Hepatic stellate cell (primary cell): ENCODE measurements around the gene HPGDS.
A peak's percentile ranks its signal among the peaks of the same experiment; 100 is the strongest.
"Not testable (repeated sequence)": the region's sequence is repeated elsewhere in the genome, so short reads cannot be mapped to it uniquely, and the experiment has no call there.

Source experiments
- DNase-seq: peaks from one replicate; pipeline ENCODE4 v3.0.0; 2011; ENCODE audit warnings: low spot score

HPGDS gene

DNA sequence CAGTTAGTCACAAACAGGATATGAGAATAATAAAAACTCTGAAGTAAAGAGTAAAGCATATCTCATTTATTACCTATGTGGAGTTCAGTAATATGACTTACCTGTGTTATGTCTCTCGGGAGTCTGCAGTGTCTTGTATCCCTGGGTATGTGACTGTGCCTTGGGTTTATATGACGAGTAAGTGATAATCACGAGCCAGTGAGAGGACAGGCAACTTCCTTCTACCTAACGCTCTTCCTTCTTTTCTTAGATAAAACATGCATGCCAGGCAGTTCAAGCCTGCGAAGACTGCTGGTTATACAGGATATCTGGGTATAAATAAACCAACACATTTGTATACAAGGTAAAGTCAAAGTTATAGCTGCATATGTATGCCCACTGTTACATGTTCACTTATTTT lies at the start of gene HPGDS:
TSS of gene HPGDS (minus strand) at position 143 of the 400 bp plus-strand sequence. CDS start 8,207 bp downstream, outside the sequence.
- DNase-seq = no peak

DNA sequence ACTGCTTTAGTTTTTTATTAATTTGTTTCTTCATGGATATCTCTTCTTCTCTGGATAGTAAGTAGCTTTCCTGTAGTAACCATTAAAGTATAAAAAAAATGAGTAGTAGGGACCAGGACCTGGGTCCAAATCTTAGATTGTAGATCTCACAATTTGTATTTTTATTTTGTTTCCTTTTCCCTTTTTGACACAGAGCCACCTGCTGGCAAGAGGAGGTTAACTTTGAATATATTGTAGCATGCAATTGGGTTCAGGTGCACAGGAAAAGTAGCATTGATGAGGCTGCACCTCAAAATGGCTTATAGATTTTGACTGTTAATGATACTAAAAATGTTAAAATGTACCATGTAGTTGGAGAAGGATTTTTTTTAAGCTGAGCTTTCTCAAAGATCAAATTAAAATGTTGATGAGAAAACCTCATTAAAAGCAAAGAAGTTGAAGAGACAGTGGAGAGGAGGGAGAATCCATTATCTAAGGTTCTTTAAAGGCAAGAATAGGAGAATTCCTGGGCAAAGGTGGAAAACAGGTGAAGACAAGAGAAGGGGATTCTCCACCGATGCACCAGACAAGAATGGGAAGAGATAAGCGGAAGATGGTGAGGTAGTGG lies 48.3 kb upstream of the HPGDS start:
- DNase-seq = peak; percentile 13

DNA sequence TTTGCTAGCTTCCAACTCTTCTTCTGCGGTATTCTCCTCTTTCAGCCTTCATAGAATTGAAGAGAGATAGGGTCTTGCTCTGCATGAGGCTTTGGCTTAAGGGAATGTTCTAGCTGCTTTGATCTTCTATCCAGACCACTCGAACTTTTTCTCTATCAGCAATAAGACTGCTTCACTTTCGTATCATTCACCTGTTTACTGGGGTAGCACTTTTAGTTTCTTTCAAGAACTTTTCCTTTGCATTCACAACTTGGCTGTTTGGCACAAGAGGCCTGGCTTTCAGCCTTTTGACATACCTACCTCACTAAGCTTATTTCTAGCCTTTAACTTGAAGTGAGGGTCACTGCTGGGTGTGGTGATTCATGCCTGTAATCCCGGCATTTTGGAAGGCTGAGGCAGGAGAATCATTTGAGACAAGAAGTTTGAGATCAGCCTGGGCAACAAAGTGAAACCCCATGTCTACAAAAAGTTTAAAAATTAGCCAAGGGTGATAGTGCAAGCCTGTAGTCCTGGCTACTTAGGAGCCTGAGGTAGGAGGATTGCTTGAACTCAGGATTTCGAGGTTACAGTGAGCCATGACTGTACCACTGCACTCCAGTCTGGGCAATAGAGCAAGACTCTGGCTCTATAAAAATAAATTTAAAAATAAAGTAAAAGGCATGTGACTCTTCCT lies 47.1 kb upstream of the HPGDS start:
- DNase-seq = no peak

DNA sequence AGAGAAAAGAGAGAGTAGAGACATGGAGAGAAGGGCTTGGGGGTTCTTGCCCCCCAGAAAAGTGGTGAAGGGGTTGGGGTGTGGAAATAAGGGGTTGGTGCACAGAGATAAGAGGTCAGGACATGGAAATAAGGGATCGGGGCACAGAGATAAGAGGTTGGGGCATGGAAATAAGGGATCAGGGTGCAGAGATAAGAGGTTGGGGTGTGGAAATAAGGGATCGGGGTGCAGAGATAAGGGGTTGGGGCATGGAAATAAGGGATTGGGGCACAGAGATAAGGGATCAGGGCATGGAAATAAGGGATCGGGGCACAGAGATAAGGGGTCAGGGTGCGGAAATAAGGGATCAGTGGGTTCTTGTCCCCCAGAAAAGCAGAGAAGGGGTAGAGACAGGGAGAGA lies 45.3 kb upstream of the HPGDS start:
- DNase-seq = not testable (repeated sequence)

DNA sequence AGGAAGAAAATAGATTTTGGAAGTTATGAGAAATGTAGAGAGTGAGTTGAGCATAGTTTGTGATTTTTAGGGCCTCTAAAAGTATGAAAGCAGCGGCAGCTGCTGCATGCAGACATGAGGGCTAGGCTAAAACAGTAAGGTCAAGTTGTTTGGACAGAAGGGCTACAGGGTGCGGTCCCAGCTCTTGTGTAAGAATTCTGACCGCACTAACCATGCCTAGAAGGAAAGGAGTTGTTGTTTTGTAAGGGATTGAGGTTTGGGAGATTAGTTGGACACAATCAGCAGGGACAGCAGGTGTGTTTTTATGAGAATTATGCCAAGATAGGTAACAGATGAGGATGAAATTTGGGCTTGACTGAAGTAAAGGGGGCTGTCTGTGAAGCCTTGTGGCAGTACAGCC lies 42.8 kb upstream of the HPGDS start:
- not testable (repeated sequence) for DNase-seq

DNA sequence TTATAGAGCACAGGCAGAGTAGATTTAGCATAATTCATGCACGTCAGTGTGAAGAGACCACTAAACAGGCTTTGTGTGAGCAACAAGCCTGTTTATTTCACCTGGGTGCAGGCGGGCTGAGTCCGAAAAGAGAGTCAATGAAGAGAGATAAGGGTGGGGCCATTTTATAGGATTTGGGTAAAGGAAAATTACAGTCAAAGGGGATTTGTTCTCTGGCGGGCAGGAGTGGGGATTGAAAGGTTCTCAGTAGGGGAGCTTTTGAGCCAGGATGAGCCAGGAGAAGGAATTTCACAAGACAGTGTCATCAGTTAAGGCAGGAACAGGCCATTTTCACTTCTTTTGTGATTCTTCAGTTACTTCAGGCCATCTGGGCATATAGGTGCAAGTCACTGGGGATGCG lies 40.3 kb upstream of the HPGDS start:
- DNase-seq = not testable (repeated sequence)

DNA sequence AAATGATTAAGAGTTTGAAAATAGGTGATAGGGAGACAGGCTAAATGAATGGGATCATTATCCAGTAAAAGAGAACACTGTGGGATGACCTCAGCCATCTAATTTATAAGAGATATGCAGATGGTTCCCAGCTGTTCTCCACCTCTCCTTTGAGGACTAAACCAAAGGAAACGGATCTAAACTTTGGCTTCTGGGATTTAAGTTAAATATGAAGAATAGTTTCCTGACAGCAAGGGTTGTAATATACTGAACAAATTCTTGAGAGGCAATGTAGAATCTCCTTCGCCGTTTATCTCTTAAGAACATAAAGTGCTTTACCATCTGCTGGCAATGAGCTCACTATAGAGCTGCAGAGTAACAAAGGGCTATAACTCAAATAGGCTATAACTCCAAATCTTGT lies 35.4 kb upstream of the HPGDS start:
- no peak for DNase-seq

DNA sequence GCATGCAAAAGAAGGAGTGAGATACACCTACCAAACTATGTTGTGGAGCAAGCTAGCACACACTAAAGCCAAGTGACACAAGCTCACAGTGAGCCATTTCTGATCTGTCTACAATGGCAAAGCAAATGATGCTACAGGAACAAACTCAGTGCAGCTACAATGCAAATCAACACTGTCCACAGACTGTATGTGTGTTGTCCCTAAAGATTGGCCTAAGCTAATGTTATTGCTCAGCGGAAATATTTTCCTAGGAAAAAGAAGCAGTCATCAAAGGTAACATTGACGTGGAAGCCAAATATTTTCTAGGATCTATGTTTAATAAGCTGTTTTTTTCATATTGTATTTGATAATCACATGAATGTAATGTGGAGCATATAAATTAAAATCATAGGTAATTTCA lies 34.7 kb upstream of the HPGDS start:
- no peak for DNase-seq

DNA sequence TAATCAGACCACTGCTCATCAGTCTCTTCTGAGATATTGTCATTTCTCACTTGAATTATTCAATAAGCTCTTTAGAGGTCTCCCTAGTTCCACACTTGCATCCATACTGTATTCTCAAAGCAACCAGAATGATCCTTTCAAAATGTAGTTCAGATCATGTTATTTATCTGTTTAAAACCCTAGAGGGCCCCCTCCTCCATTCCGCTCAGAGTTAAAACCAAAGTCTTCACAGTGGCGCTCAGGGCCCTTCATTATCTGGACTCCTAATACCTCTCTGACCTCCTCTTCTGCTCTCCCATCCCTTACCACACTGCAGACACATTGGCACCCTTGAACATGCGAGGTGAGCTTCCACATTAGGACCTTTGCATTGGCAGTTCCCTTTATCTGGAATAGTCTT lies 32.7 kb upstream of the HPGDS start:
- no peak for DNase-seq

DNA sequence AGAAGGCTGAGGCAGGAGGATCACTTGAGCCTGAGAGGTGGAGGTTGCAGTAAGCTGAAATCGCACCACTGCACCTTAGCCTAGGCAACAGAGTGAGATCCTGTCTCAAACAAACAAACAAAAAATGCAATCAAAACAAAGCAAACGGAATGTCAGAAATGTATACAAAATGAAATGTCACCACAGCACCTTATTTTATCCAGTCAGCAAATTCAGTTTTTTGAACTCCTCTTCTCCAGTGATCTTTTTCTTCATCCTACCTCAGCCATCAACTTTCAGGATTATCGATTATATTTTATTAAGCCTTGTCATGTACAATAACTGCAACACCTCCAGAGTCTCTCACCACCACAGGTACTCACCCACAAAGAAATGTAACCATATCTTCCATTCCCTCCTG lies 31.1 kb upstream of the HPGDS start:
- DNase-seq = no peak

DNA sequence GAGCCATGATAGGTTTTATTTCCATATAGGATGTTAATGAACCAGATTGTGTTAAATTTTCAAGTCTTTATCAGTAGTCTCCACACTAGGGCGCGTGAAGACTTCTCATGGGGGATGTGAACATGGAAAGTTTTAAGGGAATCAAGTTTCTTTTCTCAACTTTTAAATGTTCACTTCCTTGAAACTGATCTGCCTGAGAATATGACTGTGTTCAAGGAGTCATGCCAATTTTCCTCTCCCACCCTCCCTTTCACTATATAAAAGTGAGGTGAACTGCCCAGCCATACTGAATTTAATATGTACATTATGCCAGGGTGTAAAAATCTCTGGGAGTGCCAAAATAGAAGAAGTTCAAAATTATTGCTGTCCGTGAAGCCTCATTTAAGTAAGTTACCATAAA lies 30.4 kb upstream of the HPGDS start:
- DNase-seq = no peak

DNA sequence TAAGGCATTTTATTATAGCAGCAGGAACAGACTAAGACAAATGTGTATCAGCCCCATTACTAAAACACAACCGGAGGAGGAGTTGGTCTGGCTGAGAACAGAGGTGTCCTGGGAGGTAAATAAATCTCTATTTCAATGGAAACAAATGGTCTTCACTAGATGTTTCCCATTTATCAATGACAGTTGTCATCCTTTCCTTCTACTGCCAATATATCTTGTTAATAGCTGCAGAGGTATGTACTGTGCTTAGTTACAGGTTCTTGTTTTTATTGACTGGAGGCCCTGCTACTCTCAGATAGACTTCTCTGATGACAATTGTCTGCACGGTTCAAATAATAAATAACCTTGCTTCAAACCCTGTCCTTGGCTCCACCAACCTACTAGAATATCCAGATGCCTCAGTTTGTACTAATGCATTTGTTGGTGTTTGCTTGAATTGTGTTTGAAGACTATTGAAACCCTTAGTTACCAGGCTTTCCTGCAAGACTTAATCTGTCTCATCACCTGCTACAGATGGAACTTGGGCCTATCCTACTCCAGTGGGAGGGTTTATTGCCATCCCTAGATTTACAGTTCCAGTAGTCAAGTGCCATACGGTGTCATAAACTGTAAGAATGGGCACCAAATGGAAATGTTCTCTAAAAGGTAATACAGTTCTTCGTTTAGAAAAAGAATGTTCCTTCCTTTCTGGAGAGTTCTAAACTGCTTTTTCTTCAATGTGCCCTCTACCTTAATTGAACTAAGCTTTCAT lies 29.8 kb upstream of the HPGDS start:
- no peak for DNase-seq

DNA sequence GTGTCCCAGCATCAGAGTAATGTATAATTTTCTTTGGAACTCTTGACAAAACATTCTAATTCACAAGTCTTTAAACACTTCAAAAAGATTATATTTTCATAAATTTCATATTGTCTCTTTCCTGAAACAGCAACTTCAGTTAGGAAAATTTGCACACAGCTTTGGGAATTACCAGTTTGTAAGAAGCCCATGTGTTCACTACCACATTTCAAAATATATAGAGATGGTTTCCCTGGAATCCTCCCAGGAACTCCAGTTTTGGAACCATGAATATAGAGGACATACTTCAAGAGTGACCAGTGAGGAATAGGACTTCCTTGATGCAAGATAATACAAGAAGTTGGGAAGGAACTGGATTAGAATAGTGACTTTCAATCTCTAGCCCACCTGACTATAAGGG lies 28.7 kb upstream of the HPGDS start:
- DNase-seq = no peak

DNA sequence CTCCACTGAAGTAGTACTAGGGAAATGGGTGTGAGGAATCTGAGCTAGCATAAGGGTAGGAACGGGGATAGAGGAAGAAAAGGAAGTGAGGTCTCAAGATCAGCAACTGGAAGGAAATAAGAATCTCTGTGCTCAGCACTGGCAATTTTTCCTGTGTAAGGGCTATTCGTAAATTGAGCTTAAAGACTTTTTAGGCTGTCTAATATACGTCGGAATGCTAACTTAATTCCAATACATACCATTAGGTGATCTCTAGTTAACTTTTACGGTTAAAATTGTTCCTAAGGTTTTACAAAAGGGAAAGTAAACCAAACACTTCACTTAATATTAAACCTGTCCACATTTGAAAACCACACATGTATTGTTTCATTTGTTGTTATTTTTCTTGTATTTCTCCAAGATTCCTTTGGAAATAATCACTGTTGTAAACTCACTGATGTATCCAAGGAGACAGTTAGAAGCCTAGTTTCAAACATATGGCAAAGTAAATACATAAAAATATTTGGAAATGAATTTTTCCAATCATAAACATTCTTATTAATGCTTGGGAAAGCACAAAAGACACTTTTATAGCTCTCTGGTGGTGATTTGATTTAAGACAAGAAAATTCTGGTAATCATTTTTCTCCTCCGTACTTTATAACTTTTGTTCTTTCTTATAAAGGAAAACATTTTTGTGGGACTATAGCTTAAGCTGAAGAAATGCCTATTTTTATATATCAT lies 28.1 kb upstream of the HPGDS start:
- no peak for DNase-seq

DNA sequence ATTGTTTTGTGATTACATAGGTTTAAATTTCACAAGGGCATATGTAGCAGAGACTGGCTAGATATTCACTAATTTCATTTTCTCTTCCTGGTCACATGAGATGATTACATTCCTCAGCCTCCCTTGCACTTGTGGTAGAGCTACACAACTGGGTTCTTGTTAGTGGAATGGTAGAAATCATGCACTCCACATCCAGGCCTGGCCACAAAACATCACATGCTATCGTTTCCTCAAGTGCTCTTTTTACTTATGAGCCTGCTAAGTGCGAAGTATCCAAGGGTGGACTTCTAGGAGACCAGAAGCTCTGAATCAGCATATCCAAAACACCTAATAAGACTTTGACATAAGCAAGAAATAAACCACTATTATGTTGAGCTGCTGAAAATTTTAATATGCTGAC lies 26.4 kb upstream of the HPGDS start:
- no peak for DNase-seq

DNA sequence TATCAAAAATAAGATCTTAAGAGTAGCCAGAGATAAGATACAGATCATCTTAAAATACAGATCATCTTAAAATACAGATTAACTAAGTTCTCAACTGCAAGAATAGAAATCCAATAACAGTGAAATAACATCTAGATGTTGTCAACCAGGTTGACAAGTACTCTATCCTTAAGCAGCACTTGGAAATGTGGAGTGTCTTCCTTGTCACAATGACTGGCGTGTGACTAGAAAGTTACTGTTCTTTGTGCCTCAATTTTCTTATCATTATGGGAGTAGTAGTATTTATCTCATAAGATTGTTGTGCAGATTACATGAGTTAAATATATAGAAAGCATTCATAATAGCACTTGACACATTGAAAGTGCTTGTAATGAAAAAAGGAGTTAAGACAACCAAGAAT lies 25.8 kb upstream of the HPGDS start:
- no peak for DNase-seq

DNA sequence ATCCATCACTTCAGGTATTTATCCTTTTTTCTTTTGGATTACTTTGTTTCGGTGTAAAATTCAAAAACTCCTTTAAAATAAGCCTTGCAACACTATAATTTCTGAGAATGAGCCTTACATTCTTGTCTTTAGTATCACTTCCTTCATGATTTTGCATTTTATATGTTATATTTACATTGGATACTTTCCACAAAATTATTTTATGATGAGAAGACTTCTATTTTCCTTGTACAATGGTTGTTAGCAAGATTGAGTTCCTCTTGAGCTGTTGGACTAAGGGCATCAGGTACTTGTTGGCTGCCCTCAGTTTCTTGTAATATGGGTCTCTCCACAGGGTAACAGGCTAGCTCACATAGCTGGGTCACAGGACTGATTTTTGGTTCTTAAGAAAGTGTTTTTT lies 22.7 kb upstream of the HPGDS start:
- DNase-seq = no peak

DNA sequence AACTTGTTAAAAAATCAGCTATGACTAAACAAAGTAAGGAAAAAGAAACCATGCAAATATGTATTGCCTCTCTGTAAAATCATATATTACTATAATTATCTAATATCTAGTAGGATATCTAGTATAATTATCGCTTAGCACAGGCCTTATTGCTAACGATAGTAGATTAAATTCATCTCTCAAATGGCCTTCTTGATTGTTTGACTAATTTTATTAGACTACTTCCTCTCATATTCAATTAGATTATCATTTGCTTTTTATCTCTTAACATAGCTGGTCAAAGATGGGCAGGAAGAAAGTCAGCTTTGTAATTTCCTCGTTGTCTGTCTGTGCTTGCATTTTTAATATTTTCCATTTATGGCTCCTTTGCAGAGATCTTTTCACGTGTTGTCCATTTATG lies 21.9 kb upstream of the HPGDS start:
- DNase-seq = no peak

DNA sequence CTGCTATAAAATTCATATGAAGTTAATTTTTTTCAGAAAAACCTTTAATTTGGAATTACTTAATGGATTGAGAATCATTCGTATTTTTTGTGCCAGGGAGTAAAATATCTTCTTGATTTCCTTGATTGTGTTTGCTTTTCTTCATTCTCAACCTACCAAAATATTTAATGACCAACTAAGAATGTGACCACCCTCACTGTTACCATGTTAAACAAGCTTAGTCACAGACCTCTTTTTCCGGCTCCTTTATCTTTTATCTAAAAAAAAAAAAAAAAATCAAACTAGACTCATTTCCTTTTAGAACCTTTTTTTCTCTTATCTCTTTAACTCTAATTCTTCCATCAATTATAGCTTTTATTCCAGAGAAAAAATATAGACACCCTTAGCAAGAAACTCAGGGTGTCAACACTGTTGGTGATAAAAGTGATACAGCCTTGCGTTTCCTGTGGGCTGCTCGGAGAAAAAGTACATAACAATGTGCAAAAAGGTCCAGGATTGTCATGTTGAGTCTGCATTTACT lies 20.6 kb upstream of the HPGDS start:
- no peak for DNase-seq

DNA sequence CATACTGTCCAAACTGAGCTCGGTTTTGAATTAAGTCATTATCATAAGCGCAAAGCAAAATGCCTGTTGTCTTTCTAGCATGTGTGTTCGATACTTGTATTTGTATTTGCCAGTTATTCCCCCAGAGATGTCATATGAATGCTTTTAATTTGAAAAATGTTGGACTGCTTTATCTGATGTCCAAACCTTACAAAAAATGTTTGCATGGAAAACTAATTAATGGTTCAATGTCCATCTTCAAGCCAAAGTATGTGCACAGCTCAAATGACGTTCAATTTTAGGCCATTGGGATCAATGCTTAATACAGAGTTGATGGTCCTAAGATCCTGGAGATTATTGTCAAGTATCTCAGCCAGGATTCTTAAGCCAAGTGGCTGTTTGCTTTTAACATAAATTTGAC lies 17.2 kb upstream of the HPGDS start:
- no peak for DNase-seq

DNA sequence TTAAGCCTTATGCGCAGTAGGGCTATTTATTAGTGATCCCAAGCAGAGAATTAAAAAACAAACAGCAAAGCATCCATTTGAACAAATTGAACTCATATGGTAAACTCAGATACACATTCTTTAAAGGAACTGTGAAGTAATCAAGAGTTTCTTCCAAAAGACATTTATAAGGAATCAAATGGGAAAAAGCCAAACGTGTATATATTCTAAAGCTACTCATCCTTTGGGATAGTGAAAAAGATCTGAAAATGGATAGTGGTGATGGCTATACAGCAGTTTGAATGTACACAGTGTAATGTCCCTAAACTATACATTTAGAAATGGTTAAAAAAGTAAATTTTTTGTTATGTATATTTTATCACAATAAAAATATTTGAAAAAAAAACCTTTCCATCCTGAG lies 16.6 kb upstream of the HPGDS start:
- DNase-seq = no peak

DNA sequence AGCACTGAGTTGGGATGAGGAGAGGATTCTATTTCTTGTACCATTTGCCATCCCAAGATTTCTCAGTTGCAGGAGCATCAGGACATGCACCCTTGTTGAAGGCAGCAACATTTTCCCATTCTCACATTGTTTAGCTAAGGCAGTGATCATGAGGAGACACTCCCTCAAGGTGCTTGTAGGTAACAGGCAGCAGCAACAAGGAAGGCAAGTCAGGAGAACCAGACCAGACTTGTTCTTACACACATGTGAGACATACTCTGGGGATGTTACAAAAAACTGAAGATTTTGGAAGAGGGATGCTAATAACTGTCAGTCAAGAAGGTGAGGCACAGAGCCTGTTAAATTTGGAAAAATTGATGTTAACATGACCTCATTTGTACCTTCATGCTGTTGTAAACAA lies 15.5 kb upstream of the HPGDS start:
- no peak for DNase-seq

DNA sequence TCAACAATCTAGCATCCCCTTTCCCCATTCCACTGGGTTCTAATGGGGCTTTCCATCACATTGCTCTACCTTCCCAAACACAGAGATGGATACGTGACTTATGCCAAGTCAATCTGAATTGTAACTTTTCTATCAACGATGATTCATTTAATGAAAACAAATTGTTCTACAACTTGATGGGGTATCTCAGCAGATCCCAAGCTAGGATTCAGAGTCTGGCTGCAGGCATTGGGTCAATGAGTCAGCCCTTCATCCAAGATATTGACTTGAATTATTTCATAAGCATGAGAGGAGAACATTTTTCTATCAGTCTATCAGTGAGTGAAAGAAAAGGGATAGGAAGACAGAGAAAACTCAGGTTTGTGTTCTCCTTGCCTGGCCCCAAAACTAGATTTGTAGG lies 15.0 kb upstream of the HPGDS start:
- DNase-seq = no peak
